H9 (cell line): Measurements from ENCODE around the gene MAP3K20. TPM values are rescaled to one million over a fixed set of nuclear protein-coding genes. Genes with fewer than 3 reads are reported as not detected.

Experiments
- DNase-seq: peaks from one replicate; pipeline ENCODE4 v3.0.0-alpha.2; 2017
- H2AFZ ChIP-seq: one replicate; pipeline ENCODE4 v1.6.1; 2013; ENCODE audit warnings: mild to moderate bottlenecking, low read length, control low read depth, moderate library complexity
- H2AK5ac ChIP-seq: 2 replicates; pipeline ENCODE4 v1.6.1; 2013; ENCODE audit warnings: low read length, control low read depth, mixed read lengths; ENCODE audit not compliant: insufficient read length
- H2BK120ac ChIP-seq: one replicate; pipeline ENCODE4 v1.6.1; 2013; ENCODE audit warnings: low read depth, mild to moderate bottlenecking, low read length, control low read depth, inconsistent platforms; ENCODE audit not compliant: poor library complexity, severe bottlenecking
- H2BK12ac ChIP-seq: 2 replicates; pipeline ENCODE4 v1.6.1; 2013; ENCODE audit warnings: low read length, control low read depth, mixed read lengths, low read depth; ENCODE audit not compliant: insufficient read length
- H2BK15ac ChIP-seq: 2 replicates; pipeline ENCODE4 v1.6.1; 2013; ENCODE audit warnings: low read depth, low read length, control low read depth
- H2BK20ac ChIP-seq: one replicate; pipeline ENCODE4 v1.6.1; 2013; ENCODE audit warnings: low read depth, mild to moderate bottlenecking, low read length, control low read depth, inconsistent platforms; ENCODE audit not compliant: poor library complexity, severe bottlenecking
- H2BK5ac ChIP-seq: 2 replicates; pipeline ENCODE4 v1.6.1; 2013; ENCODE audit warnings: low read length, control low read depth, mixed read lengths; ENCODE audit not compliant: insufficient read length
- H3K14ac ChIP-seq: 2 replicates; pipeline ENCODE4 v1.6.1; 2013; ENCODE audit warnings: low read length, control low read depth; ENCODE audit not compliant: insufficient read depth
- H3K18ac ChIP-seq: 2 replicates; pipeline ENCODE4 v1.6.1; 2013; ENCODE audit warnings: low read depth, mild to moderate bottlenecking, mixed read lengths, low read length, control low read depth; ENCODE audit not compliant: insufficient read length
- H3K23ac ChIP-seq: 2 replicates; pipeline ENCODE4 v1.6.1; 2013; ENCODE audit warnings: low read length, control low read depth, mixed read lengths, low read depth; ENCODE audit not compliant: insufficient read length
- H3K23me2 ChIP-seq: 2 replicates; pipeline ENCODE4 v1.6.1; 2013; ENCODE audit warnings: low read depth, mild to moderate bottlenecking, mixed read lengths, low read length, control low read depth; ENCODE audit not compliant: insufficient read length, poor library complexity, severe bottlenecking
- H3K27ac ChIP-seq: 2 replicates; pipeline ENCODE4 v1.5.1; 2013; ENCODE audit warnings: low read length, control low read depth, mixed read lengths, low read depth; ENCODE audit not compliant: insufficient read length
- H3K27me3 ChIP-seq: 2 replicates; pipeline ENCODE4 v1.6.1; 2013; ENCODE audit warnings: low read length, control low read depth, inconsistent platforms; ENCODE audit not compliant: insufficient read depth
- H3K4ac ChIP-seq: 2 replicates; pipeline ENCODE4 v1.6.1; 2013; ENCODE audit warnings: low read depth, mild to moderate bottlenecking, control low read depth, inconsistent platforms, low read length, moderate library complexity
- H3K4me1 ChIP-seq: 2 replicates; pipeline ENCODE4 v1.6.1; 2013; ENCODE audit warnings: low read length, control low read depth, inconsistent platforms; ENCODE audit not compliant: insufficient read depth
- H3K4me2 ChIP-seq: 2 replicates; pipeline ENCODE4 v1.6.1; 2013; ENCODE audit warnings: low read length, control low read depth, mixed read lengths; ENCODE audit not compliant: insufficient read length, insufficient read depth
- H3K56ac ChIP-seq: 2 replicates; pipeline ENCODE4 v1.6.1; 2013; ENCODE audit warnings: low read depth, mild to moderate bottlenecking, mixed read lengths, low read length, control low read depth; ENCODE audit not compliant: insufficient read length
- H3K79me1 ChIP-seq: 2 replicates; pipeline ENCODE4 v1.6.1; 2013; ENCODE audit warnings: low read depth, mild to moderate bottlenecking, moderate library complexity, low read length, control low read depth, inconsistent platforms; ENCODE audit not compliant: insufficient read depth, poor library complexity, severe bottlenecking
- H3K79me2 ChIP-seq: 2 replicates; pipeline ENCODE4 v1.6.1; 2013; ENCODE audit warnings: low read length, control low read depth, inconsistent platforms; ENCODE audit not compliant: insufficient read depth
- H3K9ac ChIP-seq: 2 replicates; pipeline ENCODE4 v1.6.1; 2013; ENCODE audit warnings: low read length, control low read depth, mixed read lengths; ENCODE audit not compliant: insufficient read length; ENCODE audit errors: extremely low read depth
- H3K9me3 ChIP-seq: one replicate; pipeline ENCODE4 v1.6.1; 2013; ENCODE audit warnings: low read depth, low read length, inconsistent platforms; ENCODE audit not compliant: control insufficient read depth
- H3T11ph ChIP-seq: one replicate; pipeline ENCODE4 v1.6.1; 2013; ENCODE audit warnings: mild to moderate bottlenecking, low read length, control low read depth, inconsistent platforms
- H4K20me1 ChIP-seq: one replicate; pipeline ENCODE4 v1.6.1; 2013; ENCODE audit not compliant: control insufficient read depth, insufficient read length, insufficient read depth
- H4K5ac ChIP-seq: 2 replicates; pipeline ENCODE4 v1.6.1; 2013; ENCODE audit warnings: low read depth, mild to moderate bottlenecking, mixed read lengths, low read length, control low read depth; ENCODE audit not compliant: insufficient read length
- H4K8ac ChIP-seq: replicated peaks from 2 replicates; pipeline ENCODE4 v1.6.1; 2013; ENCODE audit warnings: low read length, control low read depth, mixed read lengths, low read depth; ENCODE audit not compliant: insufficient read length
- H4K91ac ChIP-seq: 2 replicates; pipeline ENCODE4 v1.6.1; 2013; ENCODE audit warnings: low read depth, mild to moderate bottlenecking, moderate library complexity, mixed read lengths, low read length, control low read depth; ENCODE audit not compliant: insufficient read length
- H3K27ac Mint-ChIP-seq, 3 experiments: 2 replicates in 2 of 3; 3 replicates in 1 of 3; pipeline ENCODE4 v1.8.0; 2020 to 2021; ENCODE audit warnings: mixed read lengths in 3 of 3, mild to moderate bottlenecking in 1 of 3, moderate library complexity in 1 of 3
- H3K27me3 Mint-ChIP-seq: 2 replicates; pipeline ENCODE4 v1.8.0; 2021; ENCODE audit warnings: low read depth, mild to moderate bottlenecking, moderate library complexity, mixed read lengths
- H3K36me3 Mint-ChIP-seq, 3 experiments: 2 replicates in 2 of 3; 3 replicates in 1 of 3; pipeline ENCODE4 v1.8.0; 2020 to 2021; ENCODE audit warnings: low read depth in 3 of 3, mixed read lengths in 3 of 3; ENCODE audit not compliant: insufficient read depth in 1 of 3
- H3K4me1 Mint-ChIP-seq, 2 experiments: 2 replicates each; pipeline ENCODE4 v1.8.0; 2020; ENCODE audit warnings: mixed read lengths in 2 of 2
- H3K4me3 Mint-ChIP-seq, 2 experiments: 2 replicates in 1 of 2; 3 replicates in 1 of 2; pipeline ENCODE4 v1.8.0; 2020 to 2021; ENCODE audit warnings: mild to moderate bottlenecking in 2 of 2, mixed read lengths in 2 of 2, moderate library complexity in 1 of 2
- H3K9me3 Mint-ChIP-seq, 2 experiments: 2 replicates in 1 of 2; 3 replicates in 1 of 2; pipeline ENCODE4 v1.8.0; 2020; ENCODE audit warnings: mild to moderate bottlenecking in 2 of 2, mixed read lengths in 2 of 2, moderate library complexity in 1 of 2
- CTCF ChIP-seq: fragments of 200-600 bp; sonication (generic); conservative IDR thresholded peaks from 3 replicates; pipeline ENCODE4 v1.8.0; 2021; ENCODE audit warnings: antibody characterized with exemption, mild to moderate bottlenecking
- WGBS: extraction: QIAGEN DNeasy Blood & Tissue Kit; methylation state at CpG from one replicate; pipeline ENCODE4 v1.1.7; 2013; ENCODE audit warnings: missing lambda C conversion rate, low lambda C conversion rate, mixed read lengths; ENCODE audit not compliant: insufficient read length; ENCODE audit errors: extremely low coverage; 5-methylcytosine and 5-hydroxymethylcytosine counted together
- total RNA-seq: library from RNA; stranded (reverse); gene quantifications from 2 replicates; pipeline ENCODE4 v1.2.1, GENCODE V29; 2021

Gene MAP3K20
- total RNA-seq, 1 experiment from 2014 or later = 8.7 TPM

GRCh38 chr2:173199294-173199693 lies 123.6 kb downstream of the MAP3K20 start:
- peaks cover 12% of the 10 kb centered on the region; the same call in 1 of the 2 replicates for H3K4me1 ChIP-seq
- TF ChIP-seq CTCF = no peak
- no peak overlapping the region for H3K23ac ChIP-seq

More at GRCh38 chr2:173199294-173199693, 123.6 kb downstream of the MAP3K20 start:
- Histone ChIP-seq H3K23me2 (no peaks in the 10 kb centered on the region), H4K8ac (no peak overlapping the region), H4K5ac (no peak overlapping the region), H3K18ac (no peak overlapping the region), H2BK20ac (no peak overlapping the region), H3K4me2 (no peak overlapping the region), H2AK5ac (no peak overlapping the region), H3K56ac (no peak overlapping the region), H2AFZ (no peak overlapping the region), H3K9ac (no peak overlapping the region), H3T11ph (no peak overlapping the region), H4K91ac (no peak overlapping the region), H3K14ac (no peak overlapping the region), H2BK15ac (no peak overlapping the region), H3K27me3 (no peaks in the 10 kb centered on the region), H2BK120ac (no peak overlapping the region), H4K20me1 (no peaks in the 10 kb centered on the region), H2BK5ac (no peak overlapping the region), H3K79me2 (no peaks in the 10 kb centered on the region), H2BK12ac (no peak overlapping the region), H3K4ac (no peak overlapping the region), H3K79me1 (no peaks in the 10 kb centered on the region), H3K9me3 (no peaks in the 10 kb centered on the region), H3K27ac (no peak overlapping the region)
- no peak for DNase-seq
- Mint-ChIP-seq H3K9me3 (no peaks in the 10 kb centered on the region), H3K27me3 (no peaks in the 10 kb centered on the region), H3K36me3 (no peaks in the 10 kb centered on the region), H3K4me3 (no peak overlapping the region), H3K4me1 (peaks cover 28 to 29% of the 10 kb centered on the region in 2 experiments), H3K27ac (no peak overlapping the region)
- no CpG with 5 or more reads among the region's 1 CpG for WGBS
